H9 (cell line): Measurements from ENCODE around the gene IFT81. TPM values are rescaled to one million over a fixed set of nuclear protein-coding genes. Genes with fewer than 3 reads are reported as not detected.

Source experiments
- DNase-seq: peaks from one replicate; pipeline ENCODE4 v3.0.0-alpha.2; 2017
- H2AFZ ChIP-seq: one replicate; pipeline ENCODE4 v1.6.1; 2013; ENCODE audit warnings: mild to moderate bottlenecking, low read length, control low read depth, moderate library complexity
- H2AK5ac ChIP-seq: 2 replicates; pipeline ENCODE4 v1.6.1; 2013; ENCODE audit warnings: low read length, control low read depth, mixed read lengths; ENCODE audit not compliant: insufficient read length
- H2BK120ac ChIP-seq: one replicate; pipeline ENCODE4 v1.6.1; 2013; ENCODE audit warnings: low read depth, mild to moderate bottlenecking, low read length, control low read depth, inconsistent platforms; ENCODE audit not compliant: poor library complexity, severe bottlenecking
- H2BK12ac ChIP-seq: 2 replicates; pipeline ENCODE4 v1.6.1; 2013; ENCODE audit warnings: low read length, control low read depth, mixed read lengths, low read depth; ENCODE audit not compliant: insufficient read length
- H2BK15ac ChIP-seq: 2 replicates; pipeline ENCODE4 v1.6.1; 2013; ENCODE audit warnings: low read depth, low read length, control low read depth
- H2BK20ac ChIP-seq: one replicate; pipeline ENCODE4 v1.6.1; 2013; ENCODE audit warnings: low read depth, mild to moderate bottlenecking, low read length, control low read depth, inconsistent platforms; ENCODE audit not compliant: poor library complexity, severe bottlenecking
- H2BK5ac ChIP-seq: 2 replicates; pipeline ENCODE4 v1.6.1; 2013; ENCODE audit warnings: low read length, control low read depth, mixed read lengths; ENCODE audit not compliant: insufficient read length
- H3K14ac ChIP-seq: 2 replicates; pipeline ENCODE4 v1.6.1; 2013; ENCODE audit warnings: low read length, control low read depth; ENCODE audit not compliant: insufficient read depth
- H3K18ac ChIP-seq: 2 replicates; pipeline ENCODE4 v1.6.1; 2013; ENCODE audit warnings: low read depth, mild to moderate bottlenecking, mixed read lengths, low read length, control low read depth; ENCODE audit not compliant: insufficient read length
- H3K23ac ChIP-seq: 2 replicates; pipeline ENCODE4 v1.6.1; 2013; ENCODE audit warnings: low read length, control low read depth, mixed read lengths, low read depth; ENCODE audit not compliant: insufficient read length
- H3K23me2 ChIP-seq: 2 replicates; pipeline ENCODE4 v1.6.1; 2013; ENCODE audit warnings: low read depth, mild to moderate bottlenecking, mixed read lengths, low read length, control low read depth; ENCODE audit not compliant: insufficient read length, poor library complexity, severe bottlenecking
- H3K27ac ChIP-seq: 2 replicates; pipeline ENCODE4 v1.5.1; 2013; ENCODE audit warnings: low read length, control low read depth, mixed read lengths, low read depth; ENCODE audit not compliant: insufficient read length
- H3K27me3 ChIP-seq: 2 replicates; pipeline ENCODE4 v1.6.1; 2013; ENCODE audit warnings: low read length, control low read depth, inconsistent platforms; ENCODE audit not compliant: insufficient read depth
- H3K4ac ChIP-seq: 2 replicates; pipeline ENCODE4 v1.6.1; 2013; ENCODE audit warnings: low read depth, mild to moderate bottlenecking, control low read depth, inconsistent platforms, low read length, moderate library complexity
- H3K4me1 ChIP-seq: 2 replicates; pipeline ENCODE4 v1.6.1; 2013; ENCODE audit warnings: low read length, control low read depth, inconsistent platforms; ENCODE audit not compliant: insufficient read depth
- H3K4me2 ChIP-seq: 2 replicates; pipeline ENCODE4 v1.6.1; 2013; ENCODE audit warnings: low read length, control low read depth, mixed read lengths; ENCODE audit not compliant: insufficient read length, insufficient read depth
- H3K56ac ChIP-seq: 2 replicates; pipeline ENCODE4 v1.6.1; 2013; ENCODE audit warnings: low read depth, mild to moderate bottlenecking, mixed read lengths, low read length, control low read depth; ENCODE audit not compliant: insufficient read length
- H3K79me1 ChIP-seq: 2 replicates; pipeline ENCODE4 v1.6.1; 2013; ENCODE audit warnings: low read depth, mild to moderate bottlenecking, moderate library complexity, low read length, control low read depth, inconsistent platforms; ENCODE audit not compliant: insufficient read depth, poor library complexity, severe bottlenecking
- H3K79me2 ChIP-seq: 2 replicates; pipeline ENCODE4 v1.6.1; 2013; ENCODE audit warnings: low read length, control low read depth, inconsistent platforms; ENCODE audit not compliant: insufficient read depth
- H3K9ac ChIP-seq: 2 replicates; pipeline ENCODE4 v1.6.1; 2013; ENCODE audit warnings: low read length, control low read depth, mixed read lengths; ENCODE audit not compliant: insufficient read length; ENCODE audit errors: extremely low read depth
- H3K9me3 ChIP-seq: one replicate; pipeline ENCODE4 v1.6.1; 2013; ENCODE audit warnings: low read depth, low read length, inconsistent platforms; ENCODE audit not compliant: control insufficient read depth
- H3T11ph ChIP-seq: one replicate; pipeline ENCODE4 v1.6.1; 2013; ENCODE audit warnings: mild to moderate bottlenecking, low read length, control low read depth, inconsistent platforms
- H4K20me1 ChIP-seq: one replicate; pipeline ENCODE4 v1.6.1; 2013; ENCODE audit not compliant: control insufficient read depth, insufficient read length, insufficient read depth
- H4K5ac ChIP-seq: 2 replicates; pipeline ENCODE4 v1.6.1; 2013; ENCODE audit warnings: low read depth, mild to moderate bottlenecking, mixed read lengths, low read length, control low read depth; ENCODE audit not compliant: insufficient read length
- H4K8ac ChIP-seq: replicated peaks from 2 replicates; pipeline ENCODE4 v1.6.1; 2013; ENCODE audit warnings: low read length, control low read depth, mixed read lengths, low read depth; ENCODE audit not compliant: insufficient read length
- H4K91ac ChIP-seq: 2 replicates; pipeline ENCODE4 v1.6.1; 2013; ENCODE audit warnings: low read depth, mild to moderate bottlenecking, moderate library complexity, mixed read lengths, low read length, control low read depth; ENCODE audit not compliant: insufficient read length
- H3K27ac Mint-ChIP-seq, 3 experiments: 2 replicates in 2 of 3; 3 replicates in 1 of 3; pipeline ENCODE4 v1.8.0; 2020 to 2021; ENCODE audit warnings: mixed read lengths in 3 of 3, mild to moderate bottlenecking in 1 of 3, moderate library complexity in 1 of 3
- H3K27me3 Mint-ChIP-seq: 2 replicates; pipeline ENCODE4 v1.8.0; 2021; ENCODE audit warnings: low read depth, mild to moderate bottlenecking, moderate library complexity, mixed read lengths
- H3K36me3 Mint-ChIP-seq, 3 experiments: 2 replicates in 2 of 3; 3 replicates in 1 of 3; pipeline ENCODE4 v1.8.0; 2020 to 2021; ENCODE audit warnings: low read depth in 3 of 3, mixed read lengths in 3 of 3; ENCODE audit not compliant: insufficient read depth in 1 of 3
- H3K4me1 Mint-ChIP-seq, 2 experiments: 2 replicates each; pipeline ENCODE4 v1.8.0; 2020; ENCODE audit warnings: mixed read lengths in 2 of 2
- H3K4me3 Mint-ChIP-seq, 2 experiments: 2 replicates in 1 of 2; 3 replicates in 1 of 2; pipeline ENCODE4 v1.8.0; 2020 to 2021; ENCODE audit warnings: mild to moderate bottlenecking in 2 of 2, mixed read lengths in 2 of 2, moderate library complexity in 1 of 2
- H3K9me3 Mint-ChIP-seq, 2 experiments: 2 replicates in 1 of 2; 3 replicates in 1 of 2; pipeline ENCODE4 v1.8.0; 2020; ENCODE audit warnings: mild to moderate bottlenecking in 2 of 2, mixed read lengths in 2 of 2, moderate library complexity in 1 of 2
- WGBS: extraction: QIAGEN DNeasy Blood & Tissue Kit; methylation state at CpG from one replicate; pipeline ENCODE4 v1.1.7; 2013; ENCODE audit warnings: missing lambda C conversion rate, low lambda C conversion rate, mixed read lengths; ENCODE audit not compliant: insufficient read length; ENCODE audit errors: extremely low coverage; 5-methylcytosine and 5-hydroxymethylcytosine counted together
- total RNA-seq: library from RNA; stranded (reverse); gene quantifications from 2 replicates; pipeline ENCODE4 v1.2.1, GENCODE V29; 2021
- TF ChIP-seq, protein P1 (sequence below): fragments of 200-600 bp; sonication (generic); conservative IDR thresholded peaks from 3 replicates; pipeline ENCODE4 v1.8.0; 2021; ENCODE audit warnings: antibody characterized with exemption, mild to moderate bottlenecking

Gene IFT81
- total RNA-seq, 1 experiment from 2014 or later = 9.3 TPM

DNA sequence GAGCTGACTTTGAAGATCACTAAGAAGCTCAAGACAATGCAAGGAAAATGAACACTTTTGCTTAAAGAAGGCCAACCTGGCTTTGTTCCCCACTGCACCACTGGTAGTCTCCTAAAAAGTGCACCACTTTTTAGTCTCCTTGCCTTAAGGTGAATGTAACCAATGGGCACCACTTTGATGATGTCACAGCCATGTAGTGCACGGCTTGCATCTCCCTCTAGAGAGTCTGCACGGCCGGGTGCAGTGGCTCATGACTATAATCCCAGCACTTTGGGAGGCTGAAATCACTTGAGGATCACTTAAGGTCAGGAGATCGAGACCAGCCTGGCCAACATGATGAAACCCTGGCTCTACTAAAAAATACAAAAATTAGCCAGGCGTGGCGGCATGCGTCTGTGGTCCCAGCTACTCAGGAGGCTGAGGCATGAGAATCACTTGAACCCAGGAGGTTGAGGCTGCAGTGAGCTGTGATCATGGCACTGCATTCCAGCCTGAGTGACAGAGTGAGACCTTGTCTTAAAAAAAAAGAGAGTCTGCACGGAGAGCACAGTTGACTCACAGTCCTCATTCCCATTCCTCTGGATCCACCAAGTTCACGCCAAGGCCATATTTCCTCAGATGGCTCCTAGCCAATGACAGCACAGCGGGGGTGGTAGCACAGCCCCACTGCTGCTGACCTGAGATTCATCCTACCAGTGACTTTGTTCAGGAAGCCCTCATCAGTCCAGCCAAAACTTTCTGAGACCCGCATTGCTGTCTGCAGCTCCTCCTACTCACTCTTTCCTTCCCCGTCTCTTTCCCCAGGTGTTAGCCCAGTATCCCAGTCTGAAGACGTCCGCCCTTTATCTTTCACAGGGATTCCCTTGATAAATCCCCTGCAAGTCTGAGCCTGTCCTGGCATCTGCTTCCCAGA lies 16.5 kb upstream of the IFT81 start:
- H3K36me3 Mint-ChIP-seq = no peaks in the 10 kb centered on the region
- no peak overlapping the region for H3K9ac ChIP-seq
- H3K9me3 Mint-ChIP-seq = no peaks in the 10 kb centered on the region; a peak in 1 of 5 replicates
- H3K23ac ChIP-seq = no peak overlapping the region
- H3K23me2 ChIP-seq = no peaks in the 10 kb centered on the region
- no peaks in the 10 kb centered on the region for H3K79me1 ChIP-seq
- H2AFZ ChIP-seq = no peak overlapping the region
- H4K20me1 ChIP-seq = no peaks in the 10 kb centered on the region
- no peak overlapping the region for H4K5ac ChIP-seq
- TF ChIP-seq, protein P1, sequence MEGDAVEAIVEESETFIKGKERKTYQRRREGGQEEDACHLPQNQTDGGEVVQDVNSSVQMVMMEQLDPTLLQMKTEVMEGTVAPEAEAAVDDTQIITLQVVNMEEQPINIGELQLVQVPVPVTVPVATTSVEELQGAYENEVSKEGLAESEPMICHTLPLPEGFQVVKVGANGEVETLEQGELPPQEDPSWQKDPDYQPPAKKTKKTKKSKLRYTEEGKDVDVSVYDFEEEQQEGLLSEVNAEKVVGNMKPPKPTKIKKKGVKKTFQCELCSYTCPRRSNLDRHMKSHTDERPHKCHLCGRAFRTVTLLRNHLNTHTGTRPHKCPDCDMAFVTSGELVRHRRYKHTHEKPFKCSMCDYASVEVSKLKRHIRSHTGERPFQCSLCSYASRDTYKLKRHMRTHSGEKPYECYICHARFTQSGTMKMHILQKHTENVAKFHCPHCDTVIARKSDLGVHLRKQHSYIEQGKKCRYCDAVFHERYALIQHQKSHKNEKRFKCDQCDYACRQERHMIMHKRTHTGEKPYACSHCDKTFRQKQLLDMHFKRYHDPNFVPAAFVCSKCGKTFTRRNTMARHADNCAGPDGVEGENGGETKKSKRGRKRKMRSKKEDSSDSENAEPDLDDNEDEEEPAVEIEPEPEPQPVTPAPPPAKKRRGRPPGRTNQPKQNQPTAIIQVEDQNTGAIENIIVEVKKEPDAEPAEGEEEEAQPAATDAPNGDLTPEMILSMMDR = no peak
- H3K4me3 Mint-ChIP-seq = no peak overlapping the region
- H4K8ac ChIP-seq = no peak overlapping the region
- no peak overlapping the region for H3K14ac ChIP-seq
- no peak for DNase-seq
- no CpG with 5 or more reads among the region's 14 CpGs for WGBS
- H3K27me3 ChIP-seq = no peaks in the 10 kb centered on the region
- no peak overlapping the region for H2BK5ac ChIP-seq
- H3K9me3 ChIP-seq = no peaks in the 10 kb centered on the region
- H3K18ac ChIP-seq = no peak overlapping the region
- H2BK15ac ChIP-seq = no peak overlapping the region
- peaks cover 17 to 20% of the 10 kb centered on the region in 2 experiments for H3K4me1 Mint-ChIP-seq
- H3K4me2 ChIP-seq = no peak overlapping the region
- no peak overlapping the region for H3K4ac ChIP-seq
- no peak overlapping the region for H2AK5ac ChIP-seq
- H3K4me1 ChIP-seq = peaks cover 2% of the 10 kb centered on the region; the same call in 1 of the 2 replicates
- no peak overlapping the region for H4K91ac ChIP-seq
- H2BK12ac ChIP-seq = no peak overlapping the region
- no peak overlapping the region for H3K27ac ChIP-seq
- no peak overlapping the region for H2BK120ac ChIP-seq
- no peak overlapping the region for H2BK20ac ChIP-seq
- peak overlapping the region in 1 of 3 experiments; percentile 31; a peak in 2 of 7 replicates for H3K27ac Mint-ChIP-seq
- no peak overlapping the region for H3T11ph ChIP-seq
- no peak overlapping the region for H3K56ac ChIP-seq
- H3K79me2 ChIP-seq = no peaks in the 10 kb centered on the region
- no peaks in the 10 kb centered on the region; the same call in 1 of the 2 replicates for H3K27me3 Mint-ChIP-seq
